Common myeloid progenitor, CD34-positive (primary cell): Measurements from ENCODE around the gene CACNA2D1. TPM values are rescaled to one million over a fixed set of nuclear protein-coding genes. Genes with fewer than 3 reads are reported as not detected.
A peak's percentile ranks its signal among the peaks of the same experiment; 100 is the strongest.

ENCODE experiments used
- CTCF ChIA-PET: fragments of 350-600 bp; sonication (Branson Sonifier 250); formaldehyde crosslinking; loops from one replicate; lab custom pipeline; 2021; ENCODE audit warnings: antibody characterized with exemption; lab: Charles Lee
- POLR2A ChIA-PET: fragments of 350-600 bp; sonication (Branson Sonifier 250); formaldehyde crosslinking; loops from one replicate; lab custom pipeline; 2021; ENCODE audit warnings: antibody characterized with exemption; lab: Charles Lee
- DNase-seq, 3 donors: peaks; one replicate each; pipeline versions ENCODE4 v3.0.0 to v3.0.0-alpha.2; 2013
- H3K27ac ChIP-seq, 2 experiments: 1 replicate in 1 of 2; 2 replicates in 1 of 2; pipeline ENCODE4 v1.7.0; 2013; ENCODE audit warnings: inconsistent platforms in 2 of 2, low read length in 2 of 2, mild to moderate bottlenecking in 2 of 2, low read depth in 1 of 2, moderate library complexity in 1 of 2; ENCODE audit not compliant: severe bottlenecking in 2 of 2, insufficient read depth in 1 of 2, poor library complexity in 1 of 2
- H3K27me3 ChIP-seq, 5 experiments: replicated peaks in 2 of 5; 1 replicate in 3 of 5; 2 replicates in 2 of 5; pipeline versions ENCODE4 v1.6.1 to v1.7.0; 2013; ENCODE audit warnings: low read length in 4 of 5, mild to moderate bottlenecking in 2 of 5, moderate library complexity in 2 of 5, inconsistent platforms in 1 of 5; ENCODE audit not compliant: insufficient read depth in 5 of 5, control insufficient read depth in 4 of 5
- H3K36me3 ChIP-seq, 4 experiments: 1 replicate in 2 of 4; 2 replicates in 2 of 4; pipeline versions ENCODE4 v1.6.1 to v1.7.0; 2013; ENCODE audit warnings: low read length in 3 of 4, control low read depth in 1 of 4, mild to moderate bottlenecking in 1 of 4; ENCODE audit not compliant: control insufficient read depth in 4 of 4, insufficient read depth in 4 of 4
- H3K4me1 ChIP-seq, 4 experiments: 1 replicate in 3 of 4; 2 replicates in 1 of 4; pipeline versions ENCODE4 v1.6.1 to v1.7.1; 2013; ENCODE audit warnings: low read length in 3 of 4, mild to moderate bottlenecking in 3 of 4, control low read depth in 1 of 4, inconsistent platforms in 1 of 4, moderate library complexity in 1 of 4; ENCODE audit not compliant: control insufficient read depth in 4 of 4, insufficient read depth in 4 of 4; ENCODE audit errors: control extremely low read depth in 1 of 4
- H3K4me3 ChIP-seq, 7 experiments: 1 replicate in 4 of 7; 2 replicates in 3 of 7; pipeline versions ENCODE4 v1.5.1 to v1.7.0; 2013; ENCODE audit warnings: mild to moderate bottlenecking in 7 of 7, low read length in 6 of 7, moderate library complexity in 6 of 7, inconsistent platforms in 2 of 7, low read depth in 2 of 7, control low read depth in 1 of 7; ENCODE audit not compliant: insufficient read depth in 4 of 7, control insufficient read depth in 1 of 7; ENCODE audit errors: extremely low read depth in 1 of 7
- H3K9me3 ChIP-seq, 5 experiments: 1 replicate in 4 of 5; 2 replicates in 1 of 5; pipeline versions ENCODE4 v1.6.1 to v1.7.1; 2013; ENCODE audit warnings: low read length in 4 of 5, mild to moderate bottlenecking in 2 of 5, inconsistent platforms in 1 of 5, low read depth in 1 of 5, moderate library complexity in 1 of 5; ENCODE audit not compliant: control insufficient read depth in 4 of 5, insufficient read depth in 2 of 5; ENCODE audit errors: control extremely low read depth in 1 of 5
- WGBS: methylation state at CpG from one replicate; pipeline ENCODE4 v1.1.5; 2013; ENCODE audit not compliant: insufficient coverage; 5-methylcytosine and 5-hydroxymethylcytosine counted together
- polyA plus RNA-seq: library from polyadenylated mRNA; unstranded; fragments of 120-200 nt; gene quantifications from one replicate; pipeline ENCODE4 v1.2.1, GENCODE V29; 2013

Gene CACNA2D1
- polyA plus RNA-seq: 0.03 TPM

GRCh38 chr7:82443547-82444219 lies at the start of gene CACNA2D1:
Gene CACNA2D1, minus strand, starts transcription at chr7:82443777.
- Histone ChIP-seq H3K27me3 (peaks cover 14 to 68% (median 29%) of the 10 kb centered on the region in 5 experiments), H3K4me1 (peaks cover 0 to 16% (median 13%) of the 10 kb centered on the region in 4 experiments), H3K9me3 (no peaks in the 10 kb centered on the region), H3K4me3 (peak within 1 kb of the TSS; percentile 14 to 74 (median 65)), H3K27ac (no peak within 1 kb of the TSS), H3K36me3 (no peaks in the 10 kb centered on the region)
- WGBS: 0% methylated on average over 38 of the region's 82 CpGs
- ChIA-PET CTCF (no interaction called here), POLR2A (no interaction called here)
- DNase-seq: peak in 2 of 3 donors; percentile 54 to 68

GRCh38 chr7:82481499-82482097 lies 38.0 kb upstream of the CACNA2D1 start:
- peak; percentile 3 to 33 (median 21) for DNase-seq

GRCh38 chr7:82477733-82478515 lies 34.3 kb upstream of the CACNA2D1 start:
- no peak overlapping the region for H3K27ac ChIP-seq
- H3K9me3 ChIP-seq: no peaks in the 10 kb centered on the region
- no peaks in the 10 kb centered on the region for H3K36me3 ChIP-seq
- H3K27me3 ChIP-seq: no peaks in the 10 kb centered on the region
- H3K4me3 ChIP-seq: no peak overlapping the region
- ChIA-PET POLR2A (no interaction called here), CTCF (interaction anchor here (1.0 to 1.4 kb wide), 3 partner anchors 32 to 245 kb away, joined by 3 read pairs; no protein-coding TSS in a partner anchor)
- no peaks in the 10 kb centered on the region for H3K4me1 ChIP-seq
- no peak for DNase-seq
- no CpG with 5 or more reads among the region's 2 CpGs for WGBS

More at GRCh38 chr7:82481499-82482097, 38.0 kb upstream of the CACNA2D1 start:
- H3K36me3 ChIP-seq: no peaks in the 10 kb centered on the region
- no peak overlapping the region for H3K27ac ChIP-seq
- 80% methylated on average over 1 of the region's 3 CpGs for WGBS
- ChIA-PET CTCF (interaction anchor here (0.8 to 1.7 kb wide), 6 partner anchors 26 to 436 kb away, joined by 3 to 6 read pairs (median 3); no protein-coding TSS in a partner anchor), POLR2A (interaction anchor here (0.6 kb wide), 1 partner anchor 326 kb away, joined by 3 read pairs; no protein-coding TSS in a partner anchor)
- H3K27me3 ChIP-seq: no peaks in the 10 kb centered on the region
- H3K4me3 ChIP-seq: no peak overlapping the region
- no peaks in the 10 kb centered on the region for H3K9me3 ChIP-seq
- no peaks in the 10 kb centered on the region for H3K4me1 ChIP-seq

GRCh38 chr7:82472966-82473365 lies 29.4 kb upstream of the CACNA2D1 start:
- no peak overlapping the region for H3K27ac ChIP-seq
- H3K4me1 ChIP-seq: no peaks in the 10 kb centered on the region
- 100% methylated on average over 6 of the region's 9 CpGs for whole genome bisulfite sequencing
- H3K36me3 ChIP-seq: no peaks in the 10 kb centered on the region
- H3K4me3 ChIP-seq: no peak overlapping the region
- DNase-seq: no peak
- no peaks in the 10 kb centered on the region for H3K9me3 ChIP-seq
- ChIA-PET CTCF (interaction anchor here (1.2 kb wide), 1 partner anchor 12 kb away, joined by 3 read pairs; no protein-coding TSS in a partner anchor), POLR2A (no interaction called here)
- no peaks in the 10 kb centered on the region for H3K27me3 ChIP-seq

- Histone ChIP-seq H3K4me3 (no peak overlapping the region), H3K27ac (no peak overlapping the region), H3K9me3 (no peaks in the 10 kb centered on the region), H3K36me3 (no peaks in the 10 kb centered on the region), H3K4me1 (no peaks in the 10 kb centered on the region), H3K27me3 (no peaks in the 10 kb centered on the region)
- CTCF ChIA-PET: no interaction called here
- DNase-seq: no peak
- POLR2A ChIA-PET: no interaction called here
- 96% methylated on average over 6 of the region's 6 CpGs for WGBS
These were observed 27.9 kb upstream of the CACNA2D1 start for GRCh38 chr7:82471351-82472020.

GRCh38 chr7:82469207-82469606 lies 25.6 kb upstream of the CACNA2D1 start:
- ChIA-PET CTCF (no interaction called here), POLR2A (no interaction called here)
- Histone ChIP-seq H3K36me3 (no peaks in the 10 kb centered on the region), H3K27ac (no peak overlapping the region), H3K4me1 (no peaks in the 10 kb centered on the region), H3K4me3 (no peak overlapping the region), H3K9me3 (peaks cover 0 to 2% (median 0%) of the 10 kb centered on the region in 5 experiments), H3K27me3 (no peaks in the 10 kb centered on the region)
- no CpG with 5 or more reads among the region's 4 CpGs for WGBS
- DNase-seq: no peak
